Measurements from ENCODE around the gene PTPN20.

DNA sequence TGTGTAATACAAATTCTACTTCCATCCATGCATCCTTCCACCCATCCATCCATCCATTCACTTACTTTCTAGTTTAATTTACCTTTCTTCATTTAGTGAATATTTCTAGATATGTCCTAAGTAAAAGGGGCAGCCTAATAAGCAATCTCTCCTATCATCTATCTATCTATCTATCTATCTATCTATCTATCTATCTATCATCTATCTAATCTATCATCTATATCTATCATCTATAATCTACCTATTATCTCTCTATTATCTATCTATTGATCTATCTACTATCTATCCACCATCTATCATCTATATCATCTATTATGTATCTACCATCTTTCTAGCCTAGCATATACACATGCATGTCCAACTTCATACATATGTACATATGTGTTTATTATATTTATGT lies 104.2 kb downstream of the PTPN20 start:
- TF ChIP-seq PATZ1 (CRISPR knock-in tag; IDR thresholded peaks at IDR 0.05; ENCODE audit: borderline replicate concordance) (no peak), ZNF70 (CRISPR knock-in tag; IDR thresholded peaks at IDR 0.05) (no peak), ESRRG (CRISPR knock-in tag; IDR thresholded peaks at IDR 0.05) (no peak), ISL1 (CRISPR knock-in tag; IDR thresholded peaks at IDR 0.05) (no peak), CSDC2 (CRISPR knock-in tag; IDR thresholded peaks at IDR 0.05) (no peak), GLIS3 (CRISPR knock-in tag; IDR thresholded peaks at IDR 0.05) (no peak)

Measured in SK-N-SH treated with all-trans-retinoic acid at 6 μM for 48 hours (cell line).